Measurements from ENCODE around the gene WDR3.

WDR3 gene

DNA sequence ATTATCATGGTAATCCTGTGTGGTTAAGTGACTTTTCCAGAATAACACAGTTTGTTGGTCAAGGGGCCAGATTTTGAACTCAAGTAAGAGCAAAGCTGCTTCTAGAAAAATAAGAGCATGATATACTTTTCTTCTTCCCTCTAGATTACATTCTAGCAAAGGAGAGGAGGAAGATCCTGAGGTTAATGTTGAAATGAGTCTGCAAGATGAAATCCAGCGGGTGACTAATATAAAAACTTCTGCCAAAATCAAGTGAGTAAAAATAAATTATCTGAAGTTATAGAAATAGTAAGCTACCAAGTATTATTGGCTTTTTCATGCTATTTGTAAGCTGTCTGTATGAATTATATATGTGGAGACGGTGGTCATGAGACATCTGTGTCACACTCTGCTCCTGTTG is 12.8 kb downstream of the WDR3 start:
- Histone ChIP-seq H3K4me2 (ENCODE audit: low read depth, low read length, poor library complexity, severe bottlenecking) (no peak overlapping the region), H2AFZ (ENCODE audit: low read depth, low read length, severe bottlenecking) (no peak overlapping the region), H3K27ac (ENCODE audit: low read depth, low read length) (no peak overlapping the region), H3K9me3 (ENCODE audit: insufficient read depth, low read length) (no peaks in the 10 kb centered on the region), H3F3A (ENCODE audit: insufficient read depth) (no peaks in the 10 kb centered on the region), H3K27me3 (ENCODE audit: low read length) (no peaks in the 10 kb centered on the region), H3K9me2 (replicated peaks; ENCODE audit: insufficient read depth, low read length) (no peaks in the 10 kb centered on the region), H4K20me1 (ENCODE audit: low read depth, low read length) (no peaks in the 10 kb centered on the region), H3K79me2 (ENCODE audit: insufficient read depth, low read length) (no peaks in the 10 kb centered on the region), H3K4me3 (ENCODE audit: insufficient read depth, low read length, poor library complexity, severe bottlenecking) (no peak overlapping the region), H3K9ac (ENCODE audit: low read length) (no peak overlapping the region), H3K36me3 (ENCODE audit: low read length) (peaks cover 62% of the 10 kb centered on the region)
- TF ChIP-seq, protein P1, sequence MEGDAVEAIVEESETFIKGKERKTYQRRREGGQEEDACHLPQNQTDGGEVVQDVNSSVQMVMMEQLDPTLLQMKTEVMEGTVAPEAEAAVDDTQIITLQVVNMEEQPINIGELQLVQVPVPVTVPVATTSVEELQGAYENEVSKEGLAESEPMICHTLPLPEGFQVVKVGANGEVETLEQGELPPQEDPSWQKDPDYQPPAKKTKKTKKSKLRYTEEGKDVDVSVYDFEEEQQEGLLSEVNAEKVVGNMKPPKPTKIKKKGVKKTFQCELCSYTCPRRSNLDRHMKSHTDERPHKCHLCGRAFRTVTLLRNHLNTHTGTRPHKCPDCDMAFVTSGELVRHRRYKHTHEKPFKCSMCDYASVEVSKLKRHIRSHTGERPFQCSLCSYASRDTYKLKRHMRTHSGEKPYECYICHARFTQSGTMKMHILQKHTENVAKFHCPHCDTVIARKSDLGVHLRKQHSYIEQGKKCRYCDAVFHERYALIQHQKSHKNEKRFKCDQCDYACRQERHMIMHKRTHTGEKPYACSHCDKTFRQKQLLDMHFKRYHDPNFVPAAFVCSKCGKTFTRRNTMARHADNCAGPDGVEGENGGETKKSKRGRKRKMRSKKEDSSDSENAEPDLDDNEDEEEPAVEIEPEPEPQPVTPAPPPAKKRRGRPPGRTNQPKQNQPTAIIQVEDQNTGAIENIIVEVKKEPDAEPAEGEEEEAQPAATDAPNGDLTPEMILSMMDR (IDR thresholded peaks at IDR 0.05; ENCODE audit: insufficient read depth, low read length, poor library complexity, severe bottlenecking), result no peak
- no peak for TF ChIP-seq EZH2phosphoT487 (conservative IDR thresholded peaks at IDR 0.05; ENCODE audit: low read length)

DNA sequence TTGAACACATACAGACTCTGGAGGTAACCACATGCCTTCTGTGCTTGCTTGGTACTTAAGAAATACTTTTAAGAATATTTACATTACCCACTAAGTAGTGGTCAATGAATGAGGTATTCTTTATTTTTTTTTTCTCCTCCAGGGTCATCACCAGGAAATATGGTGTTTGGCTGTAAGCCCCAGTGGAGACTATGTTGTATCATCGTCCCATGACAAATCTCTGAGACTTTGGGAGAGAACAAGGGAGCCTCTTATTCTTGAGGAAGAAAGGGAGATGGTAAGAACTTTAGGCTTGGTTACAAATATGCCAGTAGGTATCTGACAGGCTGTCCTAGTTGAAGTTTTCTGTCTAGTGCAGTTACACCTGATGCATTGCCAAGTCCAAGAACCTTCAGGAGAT is 22.8 kb downstream of the WDR3 start:
- H3K36me3 ChIP-seq (ENCODE audit: low read length), result peaks cover 84% of the 10 kb centered on the region
- H3K9me2 ChIP-seq (replicated peaks; ENCODE audit: insufficient read depth, low read length), result no peaks in the 10 kb centered on the region
- no peak overlapping the region for H3K27ac ChIP-seq (ENCODE audit: low read depth, low read length)

DNA sequence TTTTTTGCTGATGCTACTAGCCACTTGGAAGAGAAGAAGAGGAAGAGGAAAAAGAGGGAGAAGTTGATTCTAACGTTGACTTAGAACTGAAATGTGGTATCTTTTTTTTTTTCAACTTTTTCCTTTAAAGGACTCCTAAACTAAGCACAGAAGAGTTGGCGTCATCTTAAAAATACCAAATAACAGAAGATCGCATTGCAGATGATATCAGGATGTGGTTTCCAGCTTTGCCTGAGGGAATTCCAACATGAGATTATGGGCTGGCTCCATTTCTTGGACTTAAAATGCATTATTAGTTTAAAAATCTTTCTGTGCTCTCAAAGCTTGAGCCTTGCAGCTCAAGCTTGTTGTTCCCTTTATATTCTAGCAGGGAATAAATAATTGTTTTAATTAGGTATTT is 29.8 kb downstream of the WDR3 start:
- TF ChIP-seq, protein P1 (IDR thresholded peaks at IDR 0.05; ENCODE audit: insufficient read depth, low read length, poor library complexity, severe bottlenecking), result no peak
- TF ChIP-seq EZH2phosphoT487 (conservative IDR thresholded peaks at IDR 0.05; ENCODE audit: low read length), result no peak
- no peaks in the 10 kb centered on the region for H3F3A ChIP-seq (ENCODE audit: insufficient read depth)
- no peak overlapping the region for H3K27ac ChIP-seq (ENCODE audit: low read depth, low read length)
- H3K4me2 ChIP-seq (ENCODE audit: low read depth, low read length, poor library complexity, severe bottlenecking), result no peak overlapping the region
- H3K9ac ChIP-seq (ENCODE audit: low read length), result no peak overlapping the region
- no peaks in the 10 kb centered on the region for H3K27me3 ChIP-seq (ENCODE audit: low read length)
- peaks cover 52% of the 10 kb centered on the region; the same call in 1 of the 2 replicates for H3K36me3 ChIP-seq (ENCODE audit: low read length)
- H3K79me2 ChIP-seq (ENCODE audit: insufficient read depth, low read length), result no peaks in the 10 kb centered on the region
- no peak overlapping the region for H3K4me3 ChIP-seq (ENCODE audit: insufficient read depth, low read length, poor library complexity, severe bottlenecking)
- no peaks in the 10 kb centered on the region for H3K9me2 ChIP-seq (replicated peaks; ENCODE audit: insufficient read depth, low read length)
- no peaks in the 10 kb centered on the region for H4K20me1 ChIP-seq (ENCODE audit: low read depth, low read length)
- H2AFZ ChIP-seq (ENCODE audit: low read depth, low read length, severe bottlenecking), result no peak overlapping the region
- H3K9me3 ChIP-seq (ENCODE audit: insufficient read depth, low read length), result no peaks in the 10 kb centered on the region

More for the DNA sequence above, 22.8 kb downstream of the WDR3 start:
- no peaks in the 10 kb centered on the region for H4K20me1 ChIP-seq (ENCODE audit: low read depth, low read length)
- no peak overlapping the region for H3K4me3 ChIP-seq (ENCODE audit: insufficient read depth, low read length, poor library complexity, severe bottlenecking)
- H3K79me2 ChIP-seq (ENCODE audit: insufficient read depth, low read length), result no peaks in the 10 kb centered on the region
- H3K27me3 ChIP-seq (ENCODE audit: low read length), result no peaks in the 10 kb centered on the region
- no peak overlapping the region for H2AFZ ChIP-seq (ENCODE audit: low read depth, low read length, severe bottlenecking)
- no peaks in the 10 kb centered on the region for H3K9me3 ChIP-seq (ENCODE audit: insufficient read depth, low read length)
- no peaks in the 10 kb centered on the region for H3F3A ChIP-seq (ENCODE audit: insufficient read depth)
- no peak overlapping the region for H3K4me2 ChIP-seq (ENCODE audit: low read depth, low read length, poor library complexity, severe bottlenecking)
- TF ChIP-seq, protein P1 (IDR thresholded peaks at IDR 0.05; ENCODE audit: insufficient read depth, low read length, poor library complexity, severe bottlenecking), result no peak
- no peak overlapping the region for H3K9ac ChIP-seq (ENCODE audit: low read length)
